Activated B cell treated with CpG ODN at 0.5 μM for 24 hours (primary cell): Measurements from ENCODE around the gene PAK5. TPM values are rescaled to one million over a fixed set of nuclear protein-coding genes. Genes with fewer than 3 reads are reported as not detected.

Experiments
- ATAC-seq: fragments of 200-7000 bp; cut with Tn5 transposase; one replicate; pipeline ENCODE4 v1.10.0; 2021; ENCODE audit warnings: low read depth, mild to moderate bottlenecking, moderate library complexity
- CTCF ChIA-PET: fragments of 350-600 bp; sonication (Branson Sonifier 250); formaldehyde crosslinking; loops from one replicate; lab custom pipeline; 2021; ENCODE audit warnings: antibody characterized with exemption; lab: Charles Lee
- POLR2A ChIA-PET: fragments of 350-600 bp; sonication (Branson Sonifier 250); formaldehyde crosslinking; loops from one replicate; lab custom pipeline; 2021; ENCODE audit warnings: antibody characterized with exemption; lab: Charles Lee
- DNase-seq: peaks from one replicate; pipeline ENCODE4 v3.0.0; 2022
- H3K27ac Mint-ChIP-seq: one replicate; pipeline ENCODE4 v1.8.0; 2020; ENCODE audit warnings: mixed read lengths
- H3K27me3 Mint-ChIP-seq: one replicate; pipeline ENCODE4 v1.8.0; 2021; ENCODE audit warnings: mixed read lengths
- H3K36me3 Mint-ChIP-seq: one replicate; pipeline ENCODE4 v1.8.0; 2021; ENCODE audit warnings: low read depth, mixed read lengths
- H3K4me1 Mint-ChIP-seq: one replicate; pipeline ENCODE4 v1.8.0; 2021; ENCODE audit warnings: mixed read lengths
- H3K4me3 Mint-ChIP-seq: one replicate; pipeline ENCODE4 v1.8.0; 2020; ENCODE audit warnings: mild to moderate bottlenecking, mixed read lengths
- H3K9me3 Mint-ChIP-seq: one replicate; pipeline ENCODE4 v1.8.0; 2020; ENCODE audit warnings: mixed read lengths
- intact Hi-C: fragments of 100-400 bp; cut with micrococcal nuclease; formaldehyde crosslinking; loops from one replicate; pipeline ENCODE4 v1.15.1; 2024
- total RNA-seq: library from RNA; stranded (reverse); gene quantifications from 2 replicates; pipeline ENCODE4 v1.2.3, GENCODE V29; 2022
- TF ChIP-seq, protein P1 (sequence below): fragments of 200-600 bp; IDR thresholded peaks from one replicate; pipeline ENCODE4 v1.8.0; 2022; ENCODE audit warnings: antibody characterized with exemption, mild to moderate bottlenecking

PAK5 gene
- total RNA-seq: not detected in 2 replicates

DNA sequence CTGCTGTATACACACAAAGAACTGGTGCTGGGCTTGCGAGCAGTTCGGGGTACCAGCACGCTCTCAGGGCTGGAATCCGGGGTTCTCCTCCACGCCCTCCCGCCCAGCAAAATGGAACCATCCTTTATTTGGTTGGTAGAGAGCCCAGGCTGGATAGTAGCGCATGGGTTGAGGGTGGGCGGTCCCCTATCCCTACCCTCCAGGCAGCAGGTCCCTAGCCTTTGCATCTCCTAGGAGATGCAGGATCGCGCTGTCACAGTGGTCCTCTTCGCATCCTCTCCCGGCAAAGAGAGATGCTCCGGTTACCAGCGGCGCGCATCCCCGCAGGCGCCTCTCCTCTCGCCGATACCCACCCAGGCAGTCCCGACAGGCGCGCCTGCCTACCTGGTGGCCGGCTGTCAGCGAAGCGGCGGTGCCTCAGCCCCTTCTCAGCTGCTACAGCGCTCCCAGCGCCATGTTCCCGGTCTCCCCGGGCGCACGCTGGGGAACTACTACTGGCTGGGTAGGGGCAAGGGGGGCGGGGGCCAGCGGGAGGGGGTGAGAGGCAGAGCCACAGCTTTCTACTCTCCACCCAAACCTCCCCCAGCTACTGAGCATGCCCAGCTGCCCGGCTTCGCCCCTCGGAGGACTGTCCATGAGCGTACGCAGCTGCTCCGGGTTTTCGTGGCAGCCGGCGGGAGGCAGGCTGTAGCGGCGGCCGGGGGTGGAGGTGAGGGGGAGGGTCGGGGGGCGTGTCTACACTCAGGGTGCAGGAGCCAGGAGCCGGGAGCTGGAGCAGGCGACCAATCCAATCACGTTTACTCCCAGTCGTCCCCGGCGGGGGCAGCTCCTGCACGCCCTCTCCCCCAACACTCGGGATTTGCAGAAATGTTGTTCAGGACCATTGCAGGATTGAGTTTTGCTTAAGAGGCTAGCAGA is at the start of gene PAK5:
Gene PAK5 (minus strand): TSS at position 699 of the 918 bp plus-strand sequence. CDS start 194,748 bp downstream, outside the sequence.
- Mint-ChIP-seq H3K4me1 (no peaks in the 10 kb centered on the region), H3K4me3 (no peak within 1 kb of the TSS), H3K27ac (no peak within 1 kb of the TSS), H3K36me3 (no peaks in the 10 kb centered on the region), H3K27me3 (peaks cover 25% of the 10 kb centered on the region), H3K9me3 (no peaks in the 10 kb centered on the region)
- no peak for DNase-seq
- POLR2A ChIA-PET: no interaction called here
- CTCF ChIA-PET: no interaction called here
- no peak for ATAC-seq
- TF ChIP-seq, protein P1, sequence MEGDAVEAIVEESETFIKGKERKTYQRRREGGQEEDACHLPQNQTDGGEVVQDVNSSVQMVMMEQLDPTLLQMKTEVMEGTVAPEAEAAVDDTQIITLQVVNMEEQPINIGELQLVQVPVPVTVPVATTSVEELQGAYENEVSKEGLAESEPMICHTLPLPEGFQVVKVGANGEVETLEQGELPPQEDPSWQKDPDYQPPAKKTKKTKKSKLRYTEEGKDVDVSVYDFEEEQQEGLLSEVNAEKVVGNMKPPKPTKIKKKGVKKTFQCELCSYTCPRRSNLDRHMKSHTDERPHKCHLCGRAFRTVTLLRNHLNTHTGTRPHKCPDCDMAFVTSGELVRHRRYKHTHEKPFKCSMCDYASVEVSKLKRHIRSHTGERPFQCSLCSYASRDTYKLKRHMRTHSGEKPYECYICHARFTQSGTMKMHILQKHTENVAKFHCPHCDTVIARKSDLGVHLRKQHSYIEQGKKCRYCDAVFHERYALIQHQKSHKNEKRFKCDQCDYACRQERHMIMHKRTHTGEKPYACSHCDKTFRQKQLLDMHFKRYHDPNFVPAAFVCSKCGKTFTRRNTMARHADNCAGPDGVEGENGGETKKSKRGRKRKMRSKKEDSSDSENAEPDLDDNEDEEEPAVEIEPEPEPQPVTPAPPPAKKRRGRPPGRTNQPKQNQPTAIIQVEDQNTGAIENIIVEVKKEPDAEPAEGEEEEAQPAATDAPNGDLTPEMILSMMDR: no peak
- intact Hi-C loops: no loop called here

DNA sequence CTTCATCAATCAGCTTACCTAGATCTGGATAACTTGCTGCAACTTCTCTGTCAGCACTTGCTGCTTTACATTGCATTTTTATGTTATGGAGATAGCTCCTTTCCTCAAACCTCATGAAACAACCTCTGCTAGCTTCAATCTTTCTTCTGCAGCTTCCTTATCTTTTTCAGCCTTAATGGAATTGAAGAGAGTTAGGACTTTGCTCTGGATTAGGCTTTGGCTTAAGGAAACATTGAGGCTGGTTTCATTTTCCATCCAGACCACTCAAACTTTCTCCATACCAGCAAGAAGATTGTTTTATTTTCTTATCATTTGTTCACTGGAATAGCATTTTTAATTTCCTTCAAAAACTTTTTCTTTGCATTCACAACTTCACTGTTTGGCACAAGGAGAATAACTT is 48.8 kb upstream of the PAK5 start:
- Mint-ChIP-seq H3K27ac (no peak overlapping the region), H3K4me3 (no peak overlapping the region), H3K4me1 (no peaks in the 10 kb centered on the region), H3K27me3 (no peaks in the 10 kb centered on the region), H3K9me3 (peaks cover 8% of the 10 kb centered on the region), H3K36me3 (no peaks in the 10 kb centered on the region)
- TF ChIP-seq, protein P1: no peak
- ChIA-PET CTCF (interaction anchor here (2.4 kb wide), 1 partner anchor 25 kb away, joined by 5 read pairs; no protein-coding TSS in a partner anchor), POLR2A (no interaction called here)
- ATAC-seq: no peak
- no peak for DNase-seq
- intact Hi-C loops: no loop called here

DNA sequence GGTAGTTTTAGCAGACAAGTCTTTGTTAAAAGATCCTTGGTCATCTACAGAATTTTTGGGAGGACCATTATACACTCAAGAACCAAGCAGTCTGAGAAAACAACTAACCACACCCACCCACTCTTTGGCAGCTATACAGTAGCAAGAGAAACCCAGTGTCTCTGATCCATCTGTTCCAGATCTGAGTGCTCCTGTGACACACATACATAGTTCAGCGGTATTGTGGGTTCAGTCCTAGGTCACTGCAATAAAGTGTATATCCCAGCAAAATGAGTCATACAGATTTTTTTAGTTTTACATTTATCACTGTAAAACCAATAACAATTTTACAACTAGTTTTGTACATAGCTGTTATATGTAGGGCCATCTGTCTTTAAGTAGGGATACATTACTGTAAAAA is 47.4 kb upstream of the PAK5 start:
- ChIA-PET POLR2A (interaction anchor here (0.7 kb wide), 1 partner anchor 27 kb away, joined by 3 read pairs; no protein-coding TSS in a partner anchor), CTCF (interaction anchor here (2.4 kb wide), 1 partner anchor 27 kb away, joined by 5 read pairs; no protein-coding TSS in a partner anchor)
- Mint-ChIP-seq H3K9me3 (peaks cover 8% of the 10 kb centered on the region), H3K36me3 (no peaks in the 10 kb centered on the region), H3K4me1 (no peaks in the 10 kb centered on the region), H3K27me3 (no peaks in the 10 kb centered on the region), H3K4me3 (no peak overlapping the region), H3K27ac (no peak overlapping the region)
- DNase-seq (no peak), ATAC-seq (no peak)
- intact Hi-C loops: no loop called here
- TF ChIP-seq, protein P1: no peak

DNA sequence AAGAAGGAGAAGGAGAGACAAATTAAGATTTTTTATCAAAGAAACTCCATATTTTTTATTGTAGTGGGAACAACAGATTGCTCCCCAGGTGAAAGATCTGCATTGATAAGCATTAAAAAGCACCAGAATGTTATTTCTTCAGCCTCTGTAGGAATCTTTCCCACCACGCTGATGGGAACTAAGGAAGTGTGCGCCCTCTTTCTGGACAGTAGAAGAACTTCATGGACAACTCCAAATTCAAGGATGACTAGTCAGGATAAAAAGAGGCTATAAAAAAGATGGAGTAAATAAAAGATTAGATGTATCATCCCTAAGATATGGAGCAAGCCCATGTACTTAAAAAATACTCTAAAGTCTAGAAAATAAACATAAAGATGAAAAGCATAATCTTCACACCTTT is 45.8 kb upstream of the PAK5 start:
- CTCF ChIA-PET: no interaction called here
- Mint-ChIP-seq H3K4me3 (no peak overlapping the region), H3K27ac (no peak overlapping the region), H3K4me1 (no peaks in the 10 kb centered on the region), H3K9me3 (peaks cover 6% of the 10 kb centered on the region), H3K36me3 (no peaks in the 10 kb centered on the region), H3K27me3 (no peaks in the 10 kb centered on the region)
- intact Hi-C loops: no loop called here
- DNase-seq (no peak), ATAC-seq (no peak)
- TF ChIP-seq, protein P1: no peak
- POLR2A ChIA-PET: no interaction called here

DNA sequence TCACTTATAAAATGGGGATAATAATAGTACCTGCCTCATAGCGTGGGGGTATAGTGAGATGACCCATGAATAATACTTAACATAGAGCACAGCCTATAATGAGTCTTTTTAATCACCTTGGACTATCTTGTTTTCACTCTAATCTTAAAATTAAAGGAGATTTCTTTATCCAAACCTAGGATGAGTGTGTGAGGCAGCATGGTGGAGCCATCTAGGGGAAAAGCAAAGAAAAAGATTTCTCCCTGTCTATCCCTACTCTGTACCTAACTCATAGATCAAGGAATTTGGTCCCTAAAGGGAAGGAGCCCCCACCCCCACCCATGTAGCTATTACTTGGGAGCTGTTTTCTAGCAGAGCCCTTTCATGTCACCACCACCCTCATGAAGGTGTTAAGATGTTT is 45.2 kb upstream of the PAK5 start:
- Mint-ChIP-seq H3K36me3 (no peaks in the 10 kb centered on the region), H3K27me3 (no peaks in the 10 kb centered on the region), H3K4me3 (no peak overlapping the region), H3K4me1 (no peaks in the 10 kb centered on the region), H3K27ac (no peak overlapping the region), H3K9me3 (no peaks in the 10 kb centered on the region)
- ChIA-PET POLR2A (no interaction called here), CTCF (no interaction called here)
- ATAC-seq: no peak
- intact Hi-C loops: no loop called here
- DNase-seq: no peak
- TF ChIP-seq, protein P1: no peak
